T1000 (cell line): Measurements from ENCODE around the gene SHROOM3.
"Not testable (repeated sequence)": the region's sequence is repeated elsewhere in the genome, so short reads cannot be mapped to it uniquely, and the experiment has no call there.

ENCODE experiments used
- DNase-seq: peaks from one replicate; lab custom pipeline; 2025; ENCODE audit warnings: mixed read lengths; lab: John Stamatoyannopoulos, UW

The SHROOM3 gene

DNA sequence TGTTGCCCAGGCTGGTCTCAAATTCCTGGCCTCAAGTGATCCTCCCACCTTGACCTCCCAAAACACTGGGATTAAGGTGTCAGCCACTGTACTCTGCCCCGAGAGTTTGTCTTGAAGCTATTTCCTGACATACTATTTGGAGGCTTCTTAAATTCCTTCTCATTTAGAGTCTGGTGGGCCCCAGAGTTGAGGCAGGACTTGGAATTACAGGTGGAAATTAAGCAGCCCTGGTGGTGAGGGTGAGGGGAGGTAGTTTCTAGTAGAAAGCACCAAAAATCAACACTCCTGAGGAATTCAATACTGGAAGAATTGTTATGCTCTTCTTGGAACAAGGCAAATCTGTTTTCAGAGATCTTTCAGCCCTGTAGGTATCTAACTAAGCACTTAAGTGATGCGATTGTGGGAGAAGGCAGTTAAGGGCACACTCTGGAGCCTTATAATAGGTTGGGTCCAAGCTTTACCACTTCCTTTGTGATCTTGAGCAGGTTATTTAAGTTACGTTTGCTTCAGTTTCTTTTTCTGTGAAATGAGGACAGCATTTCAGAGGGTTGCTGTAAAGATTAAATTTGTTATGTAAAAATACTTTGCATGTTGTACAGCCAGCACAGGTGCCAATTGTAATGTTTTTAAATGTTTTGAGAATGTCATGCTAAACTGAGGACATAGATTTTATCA lies 262.2 kb downstream of the SHROOM3 start:
- DNase-seq, result no peak

DNA sequence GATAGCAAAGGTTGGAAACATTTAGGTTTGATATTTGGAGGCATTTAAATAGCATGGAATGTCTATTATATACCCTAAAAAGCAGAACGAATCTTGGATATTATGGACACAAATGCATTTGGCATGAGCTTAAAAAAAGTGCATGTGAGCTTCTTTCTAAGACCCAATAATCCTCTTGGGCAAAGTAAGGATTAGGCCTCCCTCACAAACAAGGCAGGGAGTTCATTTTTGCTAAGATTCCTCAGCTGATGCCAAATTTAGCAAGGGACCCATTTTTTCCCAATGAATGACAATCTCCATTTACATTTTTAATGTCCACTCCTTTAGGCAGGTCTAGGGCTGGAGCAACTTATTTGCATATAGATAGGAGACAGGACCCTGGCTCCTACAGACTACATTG lies 263.1 kb downstream of the SHROOM3 start:
- DNase-seq, result no peak

DNA sequence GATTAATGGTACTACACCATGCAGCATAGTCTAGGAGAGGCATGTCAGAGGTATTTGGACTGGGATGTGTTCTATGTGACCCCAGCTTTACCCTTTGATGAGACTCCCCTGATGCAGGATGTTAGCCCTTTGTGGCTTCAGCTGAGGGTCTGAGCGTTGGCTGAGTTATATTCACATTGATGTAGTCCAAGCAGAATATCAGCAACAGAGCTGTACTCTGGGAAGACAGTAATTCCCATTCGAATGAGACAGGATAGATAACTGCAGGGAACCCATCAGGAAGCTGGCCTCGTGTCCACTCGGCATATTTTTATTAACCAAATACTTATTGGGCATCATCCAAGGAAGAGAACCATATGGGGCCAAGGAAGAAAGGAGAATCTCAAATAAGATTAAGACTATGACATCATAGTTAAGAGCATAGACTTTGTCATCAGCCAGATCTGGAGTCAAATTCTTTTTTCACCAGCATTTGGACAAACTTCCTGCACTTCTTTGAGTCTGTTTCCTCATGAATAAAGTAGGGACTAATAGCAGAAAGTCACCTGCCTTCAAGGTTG lies 264.8 kb downstream of the SHROOM3 start:
- no peak for DNase-seq

DNA sequence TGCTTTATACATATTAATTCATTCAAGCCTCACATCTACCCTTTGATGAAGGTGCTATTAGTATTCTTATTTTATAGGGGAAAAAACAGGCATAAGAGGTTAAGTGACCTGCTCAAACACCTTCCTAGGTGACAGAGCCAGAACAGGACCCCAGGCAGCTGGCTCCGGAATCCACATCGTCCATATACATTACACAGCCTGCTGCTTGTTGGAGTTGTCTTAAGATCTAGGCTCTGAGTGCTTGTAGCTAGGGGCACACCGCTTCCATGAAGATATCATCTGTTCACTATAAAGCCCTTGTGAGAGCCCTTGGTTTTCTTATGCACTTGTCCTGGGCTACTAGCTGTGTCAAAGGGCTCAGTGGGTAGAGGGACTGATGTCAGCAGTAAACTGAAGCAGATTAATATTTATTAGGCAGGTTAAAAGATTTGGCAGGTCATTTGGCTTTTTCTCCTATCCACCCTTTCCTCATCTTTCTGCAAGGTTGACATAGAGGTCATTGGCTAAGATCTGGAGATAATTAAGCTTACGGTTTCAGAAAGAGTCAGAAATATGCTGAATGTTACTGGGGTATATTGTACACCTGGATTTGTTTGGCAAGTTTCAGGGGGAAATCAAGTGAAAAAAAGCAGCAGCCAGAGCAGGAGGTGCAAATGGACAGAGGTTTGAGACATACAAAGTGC lies 267.6 kb downstream of the SHROOM3 start:
- no peak for DNase-seq

DNA sequence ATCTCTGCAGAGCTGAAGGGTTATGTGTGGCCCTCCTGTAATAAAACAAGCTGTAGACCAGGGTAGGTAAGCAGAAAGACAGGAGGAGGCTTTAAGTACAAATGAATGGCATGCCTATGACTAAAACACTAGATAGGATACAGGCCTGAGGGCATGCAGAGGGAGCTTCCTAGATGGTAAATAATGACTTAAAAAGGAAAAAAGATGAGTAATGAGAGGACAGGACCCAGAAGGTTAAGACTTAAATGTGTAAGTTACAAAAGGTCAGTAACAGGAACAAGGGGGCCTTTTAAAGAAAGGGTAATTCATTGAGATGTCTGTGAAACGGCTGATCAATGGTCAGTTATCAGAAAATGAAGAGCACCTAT lies 268.1 kb downstream of the SHROOM3 start:
- DNase-seq, result peak; percentile 19

DNA sequence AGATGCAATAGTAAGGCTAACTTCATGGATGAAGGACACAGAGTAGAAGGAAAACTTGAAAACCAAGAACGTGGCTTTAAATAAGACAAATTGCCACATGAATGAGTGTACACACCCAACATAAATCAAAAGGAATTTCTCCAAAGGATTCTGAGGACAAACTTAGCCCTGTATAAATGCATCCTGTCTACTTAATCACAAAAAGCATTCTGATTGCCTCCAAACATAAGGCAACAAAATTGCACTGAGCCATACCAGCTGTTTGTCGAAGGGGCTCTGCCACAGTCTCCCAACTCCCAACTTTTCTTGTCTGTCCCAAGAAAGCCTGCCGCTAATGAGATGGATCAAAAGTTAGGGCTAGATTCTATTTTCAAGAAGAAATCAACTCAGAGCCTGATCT lies 268.6 kb downstream of the SHROOM3 start:
- no peak for DNase-seq

DNA sequence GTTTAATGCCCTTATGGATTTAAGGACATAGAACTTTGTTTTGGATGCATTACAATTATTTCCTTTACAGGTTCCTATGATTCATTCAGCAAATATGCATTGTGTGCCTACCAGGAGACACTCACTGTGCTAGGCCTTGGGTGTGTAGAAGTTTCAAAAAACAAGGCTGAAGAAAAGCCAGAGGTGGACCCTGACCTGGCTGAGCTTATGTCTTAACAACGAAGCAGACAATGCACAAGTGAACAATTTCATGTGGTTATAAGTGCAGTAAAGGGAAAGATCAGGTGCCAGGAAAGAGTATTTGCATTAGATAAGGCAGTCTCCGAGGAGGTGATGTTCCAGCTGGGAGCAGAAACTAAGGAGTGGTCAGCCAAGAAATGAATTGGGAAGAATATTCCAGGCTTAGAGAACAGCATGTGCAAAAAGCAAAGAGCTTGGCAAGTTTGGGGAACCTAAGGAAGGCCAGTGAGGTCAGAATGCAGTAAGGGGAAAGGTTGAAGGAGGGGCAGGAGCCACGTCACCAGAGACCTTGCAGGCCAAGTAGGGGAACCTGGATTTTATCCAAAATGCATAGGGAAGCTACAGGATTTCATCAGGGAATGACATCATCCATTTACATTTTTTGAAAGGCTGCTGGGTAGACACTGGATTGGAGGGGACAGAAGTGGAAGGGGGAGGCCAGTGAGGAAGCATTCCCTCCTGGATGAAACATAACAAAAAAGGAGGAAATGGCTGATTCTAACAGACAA lies 269.3 kb downstream of the SHROOM3 start:
- DNase-seq, result no peak

DNA sequence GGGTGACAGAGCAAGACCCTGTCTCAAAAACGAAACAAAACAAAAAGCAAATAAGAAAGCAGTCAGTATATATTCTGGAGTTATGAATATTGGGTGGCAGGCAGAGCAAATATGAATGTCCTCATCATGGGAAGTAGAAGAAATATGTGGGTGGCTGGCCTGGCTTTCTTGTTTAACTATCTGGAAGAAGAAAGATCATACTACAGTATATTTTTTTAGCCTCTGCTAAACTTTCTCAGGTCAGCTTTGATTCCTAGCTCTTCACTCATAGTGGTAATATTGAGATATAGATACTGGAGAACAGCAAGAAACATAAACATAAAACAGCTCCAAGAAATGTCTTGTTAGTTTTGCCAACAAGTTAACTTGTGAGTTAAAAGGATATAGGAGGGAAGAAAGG lies 270.4 kb downstream of the SHROOM3 start:
- no peak for DNase-seq

DNA sequence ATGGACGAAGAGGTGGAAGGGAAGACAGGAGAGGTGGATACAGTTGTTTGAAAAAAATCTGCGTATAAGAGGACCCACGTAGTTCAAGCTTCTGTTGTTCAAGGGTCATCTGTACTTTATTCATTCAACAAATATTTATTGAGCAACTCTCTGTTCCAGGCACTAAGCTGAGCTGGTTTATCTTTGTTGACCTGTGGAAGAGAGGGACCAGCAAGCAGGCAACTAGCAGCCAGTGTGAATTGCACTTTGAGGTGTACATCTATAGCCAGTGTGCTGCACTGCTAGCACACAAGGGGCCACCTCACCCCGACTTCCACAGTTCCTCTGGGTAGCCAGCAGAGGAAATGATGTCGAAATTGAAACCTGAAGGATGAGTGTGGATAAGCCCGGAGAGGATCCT lies 271.6 kb downstream of the SHROOM3 start:
- DNase-seq, result no peak

DNA sequence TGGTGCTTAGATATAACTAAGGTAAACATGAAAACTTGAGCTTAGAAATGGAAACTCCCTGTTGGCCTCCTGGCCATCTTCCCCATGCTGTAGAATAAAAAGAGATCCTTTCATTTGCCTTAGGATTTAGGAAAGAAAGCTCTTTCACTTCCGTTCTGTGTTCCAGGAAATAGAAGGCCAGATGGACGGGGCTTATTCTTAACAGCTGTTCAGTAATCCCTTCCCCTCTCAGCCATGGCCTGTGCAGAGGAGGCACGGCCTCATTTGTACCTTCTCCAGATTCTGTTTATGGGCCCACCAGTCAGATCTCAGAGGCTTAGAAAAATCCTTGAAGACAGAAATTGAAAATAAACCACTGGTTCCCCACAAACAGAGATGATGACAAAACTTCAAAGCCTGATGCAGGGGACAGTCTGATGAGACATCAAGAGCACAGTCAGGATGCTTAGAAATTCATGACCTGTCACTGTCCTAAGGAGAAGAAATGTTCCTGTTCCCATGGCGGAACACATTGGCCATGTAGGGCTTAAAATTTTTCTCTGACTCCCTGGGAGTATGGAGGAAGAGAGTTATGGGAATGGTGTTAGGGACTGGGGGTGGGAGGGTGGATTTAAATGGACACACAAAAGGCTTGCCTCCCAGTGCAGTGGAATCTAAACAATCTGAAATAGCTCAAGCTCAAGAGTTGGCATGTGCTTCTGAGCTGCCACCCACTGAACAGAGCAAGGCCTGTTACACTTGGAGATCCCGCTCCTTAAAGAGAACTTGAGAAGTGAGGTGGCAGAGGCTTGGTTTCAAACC lies 274.1 kb downstream of the SHROOM3 start:
- DNase-seq, result no peak

DNA sequence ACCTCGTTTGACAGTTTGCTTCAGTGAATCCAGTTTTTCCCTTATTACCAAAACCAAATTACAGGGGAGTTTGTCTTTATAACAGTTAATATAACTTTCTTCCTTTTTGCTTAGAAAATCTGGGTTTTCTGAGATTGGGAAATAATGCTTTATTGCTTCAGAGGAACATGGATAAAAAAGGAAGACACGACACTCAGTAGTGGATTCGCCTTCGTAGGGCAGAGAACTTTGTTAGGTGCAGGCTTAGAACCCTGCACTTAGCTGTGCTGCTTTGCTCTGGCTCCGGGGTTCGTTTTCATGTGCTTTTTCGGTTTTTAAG lies 274.7 kb downstream of the SHROOM3 start:
- no peak for DNase-seq

DNA sequence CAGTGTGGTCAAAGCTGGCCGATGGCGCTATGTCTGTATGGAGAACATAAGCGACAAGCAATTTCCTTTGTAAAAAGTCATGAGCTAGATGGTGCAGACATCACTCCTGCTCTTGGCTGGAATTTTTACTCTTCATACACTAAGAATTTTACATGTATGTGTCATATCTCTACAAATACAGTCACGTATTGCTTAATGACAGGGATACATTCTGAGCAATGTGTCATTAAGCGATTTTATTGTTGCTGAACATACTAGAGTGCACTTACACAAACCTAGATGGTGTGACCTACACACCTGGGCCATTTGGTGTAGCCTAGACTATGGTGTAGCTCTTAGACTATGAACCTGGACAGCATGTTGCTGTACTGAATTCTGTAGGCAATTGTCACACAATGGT lies 277.5 kb downstream of the SHROOM3 start:
- no peak for DNase-seq

DNA sequence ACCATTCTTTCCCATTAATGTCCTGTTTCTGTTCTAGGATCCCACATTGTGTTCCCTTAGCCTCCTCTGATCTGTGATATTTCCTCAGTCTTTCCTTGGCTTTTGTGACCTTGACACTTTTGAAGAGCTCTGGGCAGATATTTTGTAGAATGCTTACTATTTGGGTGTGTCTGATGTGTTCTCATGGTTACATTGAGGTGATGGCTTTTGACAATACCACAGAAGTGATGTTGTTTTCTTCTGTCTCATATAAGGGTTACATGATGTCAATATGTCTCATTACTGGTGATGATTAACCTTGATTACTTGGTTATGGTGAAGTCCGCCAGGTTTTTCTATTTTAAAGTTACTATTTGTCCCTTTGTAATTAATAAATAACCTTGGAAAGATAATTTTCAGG lies 279.2 kb downstream of the SHROOM3 start:
- DNase-seq, result no peak

DNA sequence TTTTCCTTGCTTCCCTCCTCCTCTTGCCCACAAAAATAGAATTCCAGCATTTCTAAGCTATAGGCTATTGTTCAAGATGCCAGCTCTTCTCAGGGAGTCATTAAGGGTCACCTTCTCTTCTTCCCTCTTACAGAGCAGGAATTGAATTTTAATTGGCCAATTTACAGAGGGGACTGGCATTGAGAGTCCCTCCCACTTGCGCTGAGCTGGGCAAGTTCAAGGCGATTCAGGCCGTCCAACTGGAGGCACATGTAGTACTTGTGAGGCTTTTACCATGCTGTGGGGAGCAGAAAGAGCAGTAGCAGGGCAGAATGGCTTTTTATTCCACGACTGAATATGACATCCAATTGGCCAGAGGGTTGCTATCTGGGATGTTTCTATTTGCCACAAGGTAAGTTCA lies 281.0 kb downstream of the SHROOM3 start:
- DNase-seq, result no peak

DNA sequence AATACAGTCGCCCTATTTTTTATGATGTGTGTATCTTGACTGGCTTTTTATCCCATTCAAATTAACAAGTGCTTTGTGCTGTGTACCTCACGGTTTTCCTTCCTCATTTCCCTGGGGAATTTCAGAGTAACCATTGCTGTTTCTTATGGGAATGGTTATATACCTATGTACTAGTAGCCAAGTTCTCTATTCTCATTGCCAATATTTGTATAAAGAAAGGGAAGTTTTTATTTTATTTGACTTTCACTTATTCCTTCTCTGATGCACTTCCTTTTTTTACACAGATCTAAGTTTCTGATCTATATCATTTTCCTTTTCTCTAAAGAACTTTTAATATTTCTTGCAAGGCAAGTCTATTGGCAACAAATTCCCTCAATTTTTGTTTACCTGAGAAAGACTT lies 281.6 kb downstream of the SHROOM3 start:
- no peak for DNase-seq

DNA sequence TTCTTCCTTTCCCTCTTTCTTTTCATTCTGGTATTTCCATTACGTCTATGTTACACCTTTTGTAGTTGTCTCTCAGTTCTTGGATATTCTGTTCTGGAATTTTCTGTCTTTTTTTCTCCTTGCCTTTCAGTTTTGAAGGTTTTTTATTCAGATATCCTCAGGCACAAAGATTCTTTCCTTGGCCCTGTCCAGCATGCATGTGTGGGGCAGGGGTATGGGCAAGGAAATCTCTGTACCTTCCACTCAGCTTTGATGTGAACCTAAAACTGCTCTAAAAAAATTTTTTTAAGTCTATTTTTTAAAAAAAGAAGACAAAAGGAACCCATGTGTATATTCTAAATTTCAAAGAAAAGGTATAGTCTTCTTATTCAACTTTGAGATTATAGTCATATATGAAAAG lies 282.4 kb downstream of the SHROOM3 start:
- DNase-seq, result no peak

DNA sequence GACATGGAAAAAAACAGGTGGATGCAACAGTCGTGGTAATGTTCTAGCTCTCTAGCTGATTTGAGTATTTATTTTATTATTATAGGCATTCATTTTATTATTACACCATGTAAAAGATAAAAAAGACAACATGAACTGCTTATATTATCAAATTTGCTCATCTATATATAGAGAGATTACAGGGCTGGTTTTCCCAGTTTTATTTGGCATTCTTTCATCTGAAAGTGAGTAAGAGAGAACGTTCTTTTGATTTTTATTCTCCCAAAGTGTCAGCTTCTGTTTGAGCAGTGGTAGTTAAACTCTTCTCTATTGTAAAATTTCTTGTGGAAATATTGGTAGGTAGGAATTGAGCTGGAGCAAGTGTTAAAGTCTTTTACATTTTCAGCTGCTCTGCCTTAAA lies 283.0 kb downstream of the SHROOM3 start:
- DNase-seq, result no peak

DNA sequence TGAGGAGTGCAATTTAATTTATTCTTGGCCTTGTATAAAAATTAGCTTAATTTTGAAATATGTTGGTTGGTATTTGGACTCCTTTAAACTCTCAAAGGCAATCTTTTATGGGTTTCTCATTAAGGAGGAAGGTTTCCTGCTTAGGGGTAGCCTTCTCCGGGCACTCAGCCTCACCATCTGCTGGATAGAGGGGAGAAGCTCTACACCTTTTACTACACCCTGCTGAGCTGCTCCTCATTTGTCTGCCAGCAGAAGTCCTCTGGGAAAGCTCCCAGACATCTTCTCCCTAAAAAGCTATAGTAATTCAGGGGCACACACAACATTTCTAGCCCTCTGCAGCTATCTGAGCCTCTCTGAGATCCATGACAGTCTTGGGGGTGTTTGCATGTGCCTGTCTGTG lies 283.8 kb downstream of the SHROOM3 start:
- no peak for DNase-seq

DNA sequence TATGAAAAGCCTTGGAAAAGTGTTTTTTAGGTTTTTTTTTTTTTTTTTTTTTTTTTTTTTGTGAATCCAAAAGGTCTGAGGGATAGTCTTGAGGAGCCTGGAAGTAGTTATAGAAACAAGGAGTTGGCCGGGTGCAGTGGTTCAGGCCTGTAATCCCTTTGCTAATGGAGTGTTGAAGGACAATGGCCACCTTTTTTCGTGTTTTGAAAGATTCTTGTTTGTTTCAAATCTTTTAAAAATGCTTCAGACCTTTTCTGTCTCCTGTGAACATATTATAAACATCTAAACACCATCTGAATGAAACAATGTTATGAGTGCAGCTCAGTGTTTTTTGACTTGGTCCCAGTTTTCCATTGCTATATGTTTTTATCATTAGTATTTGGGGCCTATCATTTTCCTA lies 285.1 kb downstream of the SHROOM3 start:
- DNase-seq, result no peak

DNA sequence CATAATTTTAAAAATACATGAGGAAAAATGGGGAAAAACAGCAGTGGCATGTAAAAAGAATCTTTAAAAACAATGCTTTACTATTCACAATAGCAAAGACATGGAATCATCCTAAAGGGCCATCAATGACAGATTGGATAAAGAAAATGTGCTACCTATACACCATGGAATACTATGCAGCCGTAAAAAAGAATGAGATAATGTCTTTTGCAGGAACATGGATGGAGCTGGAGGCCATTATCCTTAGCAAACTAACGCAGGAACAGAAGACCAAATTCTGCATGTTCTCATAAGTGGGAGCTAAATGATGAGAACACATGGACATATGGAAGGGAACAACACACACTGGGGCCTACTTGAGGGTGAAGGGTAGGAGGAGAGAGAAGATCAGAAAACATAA lies 287.1 kb downstream of the SHROOM3 start:
- DNase-seq, result not testable (repeated sequence)

DNA sequence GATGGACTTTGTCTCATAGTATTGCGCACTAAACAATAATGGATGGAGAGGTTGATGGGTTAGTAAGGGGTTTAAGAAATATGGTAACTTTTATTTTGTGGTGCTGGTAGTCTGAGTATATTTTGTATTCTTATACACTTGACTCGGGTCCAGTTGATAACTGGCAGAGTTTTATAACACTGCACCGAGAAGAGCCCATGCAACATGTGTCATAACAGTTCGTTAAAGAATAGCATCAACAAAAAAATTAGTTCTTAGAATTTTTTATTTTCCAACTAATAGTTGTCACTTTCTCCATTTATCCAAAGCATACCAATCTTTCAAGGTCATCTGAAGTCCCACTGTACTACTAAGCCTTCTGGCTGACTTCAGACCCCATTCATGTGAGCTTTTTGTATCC lies 287.8 kb downstream of the SHROOM3 start:
- no peak for DNase-seq

DNA sequence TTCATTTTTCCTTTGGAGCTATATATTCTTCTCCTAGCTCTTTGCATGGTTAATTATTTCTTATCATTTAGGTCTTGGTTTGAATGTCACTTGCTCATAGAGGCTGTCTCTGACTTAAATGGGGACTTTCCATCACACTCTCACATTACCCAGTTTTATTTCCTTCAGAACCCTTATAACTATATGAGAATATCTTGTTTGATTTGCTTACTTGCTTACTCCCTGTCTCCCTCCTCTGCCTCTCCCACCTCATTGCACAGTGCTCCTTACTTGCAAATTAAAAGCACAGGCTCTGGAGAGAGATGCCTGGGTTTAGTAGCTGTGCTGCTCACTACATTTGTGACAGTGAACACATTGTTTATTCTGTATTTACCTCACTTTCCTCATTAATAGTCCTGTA lies 288.3 kb downstream of the SHROOM3 start:
- DNase-seq, result no peak
